HG03469 (cell line): ENCODE measurements around the gene ALDH1L1.

ENCODE experiments used
- ATAC-seq: cut with Tn5 transposase; IDR thresholded peaks from one replicate; pipeline ENCODE4 v1.9.1; 2021; ENCODE audit warnings: mild to moderate bottlenecking, moderate library complexity, moderate number of reproducible peaks; ENCODE audit not compliant: unreplicated experiment

ALDH1L1 gene

DNA sequence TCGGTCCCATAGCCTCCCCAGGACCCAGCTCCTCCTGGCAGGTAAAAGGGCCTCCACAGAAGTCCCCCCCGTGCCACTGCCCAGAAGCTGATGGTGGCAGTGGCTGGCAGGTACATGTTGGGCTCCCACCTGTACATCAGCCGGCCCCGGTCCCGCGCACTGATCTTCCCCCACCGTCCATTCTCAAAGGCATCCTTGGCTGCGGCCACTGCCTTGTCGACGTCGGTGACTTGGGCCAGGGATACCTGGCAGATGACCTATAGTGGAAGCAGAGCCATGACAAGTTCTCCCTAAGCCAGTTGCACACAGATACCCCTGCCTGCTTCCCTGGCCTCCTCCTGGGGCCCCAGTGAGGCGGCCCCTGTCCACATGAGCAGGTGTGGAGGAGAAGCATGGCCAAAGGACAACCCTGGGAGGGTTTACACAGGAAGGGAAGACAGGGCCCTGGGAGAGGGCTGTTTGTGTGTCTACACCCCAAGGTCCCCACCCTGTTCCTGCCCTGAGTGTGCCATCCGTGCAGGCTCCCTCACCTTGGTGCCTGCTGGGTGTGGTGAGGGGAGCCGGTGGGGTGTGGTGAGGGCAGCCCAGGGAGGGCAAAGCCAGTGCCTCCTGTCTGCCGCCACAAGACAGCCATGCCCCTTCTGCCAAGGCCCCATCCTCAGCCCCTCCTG lies 44.8 kb downstream of the ALDH1L1 start:
- ATAC-seq = no peak

- no peak for ATAC-seq
Measured at GRCh38 chr3:126135071-126135405, 45.3 kb downstream of the ALDH1L1 start.

DNA sequence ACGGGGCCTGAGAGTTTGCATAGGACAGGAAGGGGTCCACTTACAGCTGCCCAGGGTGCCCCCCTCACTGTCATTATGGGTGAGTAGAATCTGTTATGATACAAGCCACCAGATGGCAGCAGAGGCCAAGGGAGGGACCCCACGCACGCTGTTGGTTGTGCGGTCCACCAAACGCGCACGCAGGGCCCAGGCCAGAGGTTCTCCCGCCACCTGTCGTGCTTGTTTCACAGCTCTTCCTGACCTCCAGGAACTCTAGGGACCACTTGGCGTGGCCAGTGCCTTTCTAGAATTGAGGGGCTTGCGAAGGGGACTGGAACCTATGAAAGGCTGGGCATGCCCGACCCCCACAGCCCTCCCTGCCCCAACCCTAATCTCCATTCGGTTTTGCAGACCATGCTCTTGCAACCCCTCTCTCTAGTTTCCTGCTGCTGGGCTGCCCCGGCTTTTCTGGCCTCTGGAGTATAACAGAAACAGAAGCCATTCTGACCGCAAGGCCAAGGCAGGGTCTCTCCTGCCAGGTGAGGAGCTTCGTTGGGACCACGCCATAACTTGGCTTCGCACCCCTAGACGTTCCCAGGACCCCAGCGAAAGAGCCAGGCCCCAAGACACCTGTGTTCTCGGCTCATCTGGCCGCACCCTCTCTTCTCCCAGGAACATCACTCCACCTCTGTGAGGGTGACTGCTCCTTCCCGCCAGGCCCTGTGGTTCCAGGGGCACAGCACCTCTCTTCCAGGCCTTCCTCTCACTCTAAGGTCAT lies 46.0 kb downstream of the ALDH1L1 start:
- ATAC-seq = no peak

GRCh38 chr3:126133606-126134005 lies 46.8 kb downstream of the ALDH1L1 start:
- no peak for ATAC-seq

DNA sequence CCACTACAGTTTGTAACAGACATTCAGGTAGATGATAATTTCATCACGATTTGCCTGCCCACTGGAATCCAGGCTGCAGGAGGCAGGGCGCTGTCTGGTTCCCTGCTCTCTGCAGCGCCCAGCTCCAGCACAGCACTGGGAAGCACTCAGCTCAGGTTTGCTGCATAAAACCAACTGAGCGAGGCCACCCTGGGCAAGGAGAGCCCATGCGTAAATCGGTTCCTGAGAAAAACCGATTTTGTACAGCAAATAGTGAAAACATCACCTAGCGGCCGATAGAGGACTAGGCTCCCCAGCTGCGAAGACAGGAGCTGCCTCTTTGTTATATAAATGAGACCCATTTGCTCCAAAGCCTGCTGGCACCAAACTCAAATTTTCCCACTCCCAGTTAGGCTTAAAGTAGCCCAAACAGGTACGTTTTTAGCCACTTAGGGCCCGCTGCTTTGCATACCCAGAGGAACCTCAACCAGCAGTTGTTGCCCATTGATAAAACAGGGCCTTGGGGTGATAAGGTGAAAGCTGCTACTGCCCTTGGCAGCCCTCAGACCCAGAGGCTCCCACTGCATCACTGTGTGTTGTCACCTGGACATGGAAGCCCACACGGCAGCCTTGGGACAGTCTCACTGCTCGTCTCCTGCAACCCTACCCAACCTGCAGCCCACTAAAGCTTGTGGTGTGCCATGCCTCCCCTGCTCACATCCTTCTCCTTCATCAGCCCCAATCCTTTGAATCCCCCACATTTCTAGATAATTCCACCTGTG lies 47.5 kb downstream of the ALDH1L1 start:
- no peak for ATAC-seq

- no peak for ATAC-seq
Measured at GRCh38 chr3:126131881-126132750, 48.3 kb downstream of the ALDH1L1 start.

DNA sequence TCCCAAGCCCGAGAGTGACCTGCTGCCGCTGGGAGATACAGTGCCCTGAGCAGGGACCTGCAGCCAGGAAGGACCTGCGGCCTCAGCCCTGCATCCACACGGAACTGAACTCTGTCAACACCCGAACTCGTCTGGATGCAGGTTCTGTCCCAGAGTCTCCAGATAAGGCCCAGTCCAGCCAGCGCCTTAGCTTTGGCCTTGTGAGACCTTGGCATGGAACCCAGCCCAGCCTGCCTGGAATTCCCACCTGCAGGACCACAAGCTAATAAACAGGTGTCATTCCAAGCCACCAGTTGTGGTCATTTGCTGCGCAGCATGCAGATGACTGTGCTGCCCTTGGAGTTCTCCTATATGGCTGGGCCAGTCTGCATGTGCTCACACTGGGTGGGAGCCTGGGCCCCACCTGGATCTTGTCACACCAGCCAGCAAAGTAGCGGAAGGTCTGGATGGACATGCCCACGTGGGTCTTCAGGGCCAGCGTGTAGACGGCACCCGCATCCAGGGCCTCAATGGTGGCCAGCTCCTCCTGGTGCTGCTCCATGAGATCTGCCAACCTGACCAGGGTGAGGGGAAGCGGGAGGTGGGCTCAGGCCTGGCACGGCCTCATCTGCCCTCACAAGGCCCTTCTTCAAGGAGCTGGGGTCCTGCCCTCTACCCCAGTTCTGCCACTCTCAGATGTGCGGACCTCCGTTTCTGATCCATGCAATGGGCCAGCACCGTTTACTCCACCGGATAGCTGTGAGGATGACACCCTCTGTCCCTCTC lies 49.2 kb downstream of the ALDH1L1 start:
- no peak for ATAC-seq

- no peak for ATAC-seq
Measured at GRCh38 chr3:126130081-126130855, 50.1 kb downstream of the ALDH1L1 start.

GRCh38 chr3:126129398-126129891 lies 50.9 kb downstream of the ALDH1L1 start:
- ATAC-seq = no peak

- no peak for ATAC-seq
Measured at GRCh38 chr3:126128504-126129397, 51.6 kb downstream of the ALDH1L1 start.

DNA sequence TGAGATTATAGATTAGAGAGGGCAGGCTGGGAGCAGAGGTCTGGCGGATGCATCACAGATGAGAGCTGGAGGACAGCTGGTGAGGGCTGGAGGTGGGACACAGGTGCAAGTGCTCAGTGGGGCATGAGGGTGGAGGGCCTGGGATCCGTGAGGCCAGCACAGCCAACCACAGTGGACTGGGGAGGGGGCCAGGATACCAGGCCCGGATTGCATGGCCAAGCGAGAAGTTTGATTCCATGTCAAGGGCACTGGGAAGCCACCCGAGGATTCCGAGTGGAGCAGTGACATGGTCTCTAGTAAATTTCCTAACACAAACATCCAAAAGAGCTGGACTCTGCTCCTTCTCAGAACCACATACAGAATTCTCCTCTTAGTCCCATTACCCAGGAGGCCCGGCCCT lies 52.5 kb downstream of the ALDH1L1 start:
- ATAC-seq = no peak

DNA sequence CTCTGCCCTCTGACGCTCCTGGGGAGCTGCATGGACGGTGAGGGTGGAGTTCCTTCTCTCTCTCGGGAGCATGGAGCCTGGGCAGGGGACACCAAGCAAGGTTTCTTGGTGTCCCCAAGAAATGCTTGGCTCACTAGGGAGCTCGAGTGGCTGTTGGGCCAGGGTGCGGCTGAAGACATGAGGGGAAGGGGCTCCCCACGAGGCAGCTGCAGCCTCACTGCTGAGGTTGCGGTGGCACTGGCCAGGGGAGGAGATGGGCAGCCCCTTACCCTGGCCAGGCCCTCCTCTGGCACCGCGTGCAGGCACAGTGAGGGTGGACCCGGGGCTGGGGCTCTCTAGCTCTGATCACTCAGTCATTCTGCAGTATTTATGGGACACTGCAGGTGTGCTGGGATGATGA lies 52.9 kb downstream of the ALDH1L1 start:
- ATAC-seq = no peak

GRCh38 chr3:126126811-126127431 lies 53.5 kb downstream of the ALDH1L1 start:
- no peak for ATAC-seq

DNA sequence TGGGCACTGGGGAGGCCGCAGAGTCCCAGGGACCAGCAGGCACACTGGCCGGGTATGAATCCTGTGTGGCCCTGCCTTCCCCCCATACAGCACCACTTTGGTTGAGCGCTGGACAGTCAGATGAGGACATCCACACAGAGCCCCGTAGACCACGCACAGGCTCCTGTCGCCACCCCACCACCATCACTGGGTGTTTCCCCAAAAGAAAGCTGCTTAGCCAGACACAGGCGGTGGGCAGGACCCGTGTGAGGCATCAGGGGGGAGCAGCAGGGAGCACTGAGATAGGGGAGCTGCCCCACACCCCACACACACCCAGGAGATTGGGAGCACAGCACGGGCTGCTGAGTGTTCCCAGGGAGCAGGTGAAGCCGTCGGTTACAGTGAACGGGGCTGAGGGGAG lies 54.1 kb downstream of the ALDH1L1 start:
- no peak for ATAC-seq

- no peak for ATAC-seq
Measured at GRCh38 chr3:126125781-126126251, 54.6 kb downstream of the ALDH1L1 start.

GRCh38 chr3:126125341-126125740 lies 55.0 kb downstream of the ALDH1L1 start:
- no peak for ATAC-seq

DNA sequence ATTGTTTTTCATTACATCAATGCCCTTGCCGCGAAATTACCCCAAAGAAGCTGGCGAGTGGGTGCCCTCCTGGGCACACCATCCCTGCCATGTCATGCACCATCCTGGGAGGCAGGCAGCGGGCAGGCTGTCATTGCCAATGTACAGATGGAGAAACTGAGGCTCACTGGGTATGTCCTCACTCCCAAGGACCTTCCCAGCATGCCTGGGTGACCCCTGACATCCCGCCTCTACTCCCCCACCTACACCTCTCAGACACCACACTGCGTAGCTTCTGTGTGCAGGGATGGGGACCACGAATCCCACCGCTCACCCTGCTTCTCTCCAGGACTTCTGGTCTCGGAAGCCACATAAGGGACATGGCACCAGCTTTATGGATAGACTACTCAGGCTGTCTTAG lies 55.5 kb downstream of the ALDH1L1 start:
- no peak for ATAC-seq
